ENCODE results near the gene PNKP.

The PNKP gene

GRCh38 chr19:49866933-49867782 is at the start of gene PNKP:
TSS of gene PNKP (minus strand) at chr19:49867576. CDS start at chr19:49867204, 372 bp downstream.
- peak; percentile 90 to 96 for DNase-seq

GRCh38 chr19:49915271-49915670 is 47.9 kb upstream of the PNKP start:
- no peak for DNase-seq

DNA sequence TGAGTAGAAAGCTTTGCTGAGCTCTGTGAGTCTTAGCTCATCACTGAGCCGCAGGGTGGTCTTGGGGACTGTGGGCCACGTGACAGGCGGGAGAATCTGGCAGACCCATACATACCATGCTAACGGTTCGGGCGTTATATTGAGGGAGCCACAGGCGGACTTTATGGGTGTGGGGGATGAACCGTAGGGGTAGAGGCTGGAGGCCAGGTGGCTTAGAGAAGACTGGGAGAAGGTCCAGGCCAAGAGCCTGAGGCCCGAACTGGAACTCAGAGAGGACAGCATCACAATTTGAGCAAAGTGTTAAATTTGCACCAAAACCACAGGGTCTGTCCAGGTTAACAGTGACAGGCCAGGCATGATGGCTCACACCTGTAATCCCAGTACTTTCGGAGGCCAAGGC is 46.3 kb upstream of the PNKP start:
- no peak for DNase-seq

GRCh38 chr19:49912965-49913685 is 45.7 kb upstream of the PNKP start:
- DNase-seq, result no peak

- no peak for DNase-seq
Observed at GRCh38 chr19:49911381-49912145, 44.2 kb upstream of the PNKP start.

DNA sequence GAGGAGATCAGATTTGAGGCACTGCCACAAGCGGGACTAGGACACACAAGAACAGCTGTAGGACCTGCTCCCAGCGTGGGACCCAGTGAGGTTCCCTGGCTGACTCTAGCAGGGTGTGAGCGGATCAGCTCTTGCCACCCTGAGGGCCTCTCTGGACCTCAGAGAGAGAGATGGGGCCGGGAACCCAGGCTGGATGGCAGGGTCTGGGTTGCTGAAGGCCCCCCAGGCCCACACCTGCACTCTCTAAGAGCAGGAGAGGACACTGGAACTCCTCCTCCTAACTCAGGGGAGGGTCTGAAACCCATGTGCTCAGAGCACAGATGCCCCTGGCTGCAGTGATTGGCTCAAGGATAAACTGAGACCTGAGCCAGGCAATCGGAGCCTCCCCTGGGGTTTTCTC is 42.8 kb upstream of the PNKP start:
- no peak for DNase-seq

DNA sequence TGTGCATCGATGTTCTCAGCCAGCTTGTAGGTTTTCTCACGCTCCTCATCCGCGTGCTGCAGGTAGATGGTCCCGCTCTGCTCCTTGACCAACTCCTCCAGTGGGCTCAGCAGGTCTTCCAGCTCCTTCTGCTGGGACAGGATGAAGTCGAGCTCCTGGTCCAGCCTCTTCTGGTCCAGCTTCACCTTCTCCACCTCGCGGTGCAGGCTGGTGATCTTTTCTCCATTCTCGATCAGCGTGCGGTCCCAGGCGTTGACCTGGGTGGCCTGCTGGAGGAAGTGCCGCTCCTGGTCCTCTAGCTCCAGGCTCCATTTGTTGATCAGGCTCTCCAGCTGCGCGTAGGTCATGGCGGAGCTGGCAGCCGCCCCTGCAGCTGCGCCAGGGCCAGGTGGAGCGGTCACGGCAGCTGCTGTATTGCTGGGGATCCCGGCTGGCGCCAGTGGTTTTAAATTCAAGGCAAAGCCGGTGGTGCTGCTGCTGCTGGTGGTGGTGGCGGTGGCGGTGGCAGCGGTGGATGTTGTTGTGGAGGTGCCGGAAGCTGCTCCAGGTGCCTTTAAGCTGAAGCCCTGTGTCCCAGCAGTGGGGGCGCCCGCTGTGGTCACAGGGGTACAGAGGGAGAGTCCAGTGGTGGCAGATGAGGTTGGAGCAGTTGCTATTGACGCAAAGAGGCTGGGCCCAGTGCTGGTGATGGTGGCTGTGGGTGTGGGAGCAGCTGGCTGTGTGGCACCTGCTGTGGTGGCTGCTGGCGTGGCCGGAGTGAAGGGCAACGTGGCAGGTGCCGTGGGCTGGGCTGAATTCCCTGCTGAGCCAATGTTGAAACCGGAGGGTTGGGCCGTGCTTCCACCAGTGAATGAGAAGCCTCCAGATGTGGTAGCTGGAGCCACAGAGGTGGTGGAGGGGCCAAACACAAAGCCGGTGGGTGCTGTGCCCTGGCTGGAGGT is 41.4 kb upstream of the PNKP start:
- no peak for DNase-seq

- DNase-seq, result no peak
Observed at GRCh38 chr19:49907745-49908446, 40.5 kb upstream of the PNKP start.

- DNase-seq, result no peak
Observed at GRCh38 chr19:49906879-49907564, 39.6 kb upstream of the PNKP start.

GRCh38 chr19:49904136-49904535 is 36.8 kb upstream of the PNKP start:
- DNase-seq, result no peak

DNA sequence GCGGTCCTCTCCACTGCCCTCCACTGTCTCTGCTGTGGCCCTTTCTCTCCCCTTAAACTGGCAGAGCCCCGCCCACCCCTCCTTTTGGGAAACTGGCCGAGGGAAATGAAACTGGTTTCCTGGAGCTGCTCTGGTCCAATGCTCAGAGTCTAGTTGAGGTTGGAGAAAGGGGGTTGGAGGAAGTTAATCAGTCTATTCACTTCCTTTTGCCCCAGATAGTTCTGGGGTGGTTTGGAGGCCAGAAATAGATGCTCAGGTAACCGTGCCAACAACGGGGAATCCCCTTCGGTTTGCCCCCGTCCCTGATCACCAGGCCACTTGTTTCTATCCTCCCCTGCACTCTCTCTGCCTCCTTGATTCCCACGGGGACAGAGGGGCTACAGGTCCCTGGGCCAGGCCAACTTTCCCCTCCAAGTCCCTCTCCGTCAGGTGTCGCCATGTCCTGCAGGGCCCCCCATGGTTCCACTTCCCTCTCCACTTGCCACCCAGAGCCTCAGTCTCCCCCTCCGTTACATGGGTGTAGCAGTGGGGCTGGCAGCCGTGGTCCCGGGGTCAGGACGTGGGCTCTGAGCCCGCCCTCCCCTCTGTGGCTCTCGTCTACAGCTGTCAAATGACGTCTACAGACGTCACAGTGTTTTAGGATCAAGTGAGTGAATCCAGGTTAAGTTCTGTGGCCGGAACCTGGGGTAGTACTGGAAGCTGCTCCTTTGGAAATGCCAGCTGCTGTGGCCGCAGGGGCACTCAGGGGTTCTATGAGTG is 29.7 kb upstream of the PNKP start, which contains the start of gene IL4I1:
Gene IL4I1, minus strand, starts transcription at position 25 of the 759 bp plus-strand sequence. CDS start 727 bp downstream, outside the sequence.
- no peak for DNase-seq

DNA sequence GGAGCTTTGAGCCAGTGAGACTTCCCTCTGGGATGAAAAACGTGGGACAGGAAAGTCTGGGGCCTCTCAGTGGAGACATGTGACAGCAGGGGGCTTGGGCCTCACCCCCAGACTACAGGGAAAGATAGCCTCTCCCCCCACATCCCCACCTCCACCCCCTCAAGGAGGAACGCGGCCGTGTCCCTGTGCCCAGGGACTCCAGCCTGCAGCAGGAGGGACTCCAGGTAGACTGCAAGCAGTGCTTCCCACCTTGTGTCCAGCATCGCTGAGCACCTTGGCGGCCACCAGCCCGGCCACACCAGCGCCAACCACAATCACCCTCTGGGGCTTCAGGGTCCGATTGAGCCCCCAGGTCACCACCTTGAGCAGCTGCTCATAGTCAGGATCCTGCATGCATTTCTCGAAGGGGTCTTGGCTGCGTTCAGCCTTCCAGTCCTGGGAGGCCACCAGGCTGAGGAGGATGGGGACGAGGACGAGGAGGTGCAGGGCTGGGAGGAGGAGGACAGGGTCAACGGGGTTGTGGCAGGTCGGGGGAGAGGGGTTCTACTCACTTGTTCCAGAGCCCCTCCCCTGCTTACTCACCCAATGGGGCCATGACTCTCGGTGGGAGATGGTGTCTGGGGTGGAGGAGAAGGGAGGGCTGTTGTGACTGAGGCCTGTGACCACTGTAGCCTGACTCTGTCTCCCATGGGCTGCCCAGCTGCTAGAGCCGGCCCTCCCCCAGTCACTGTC is 28.4 kb upstream of the PNKP start:
- no peak for DNase-seq

GRCh38 chr19:49894879-49895565 is 27.6 kb upstream of the PNKP start:
- no peak for DNase-seq

- DNase-seq, result no peak
Observed at GRCh38 chr19:49894011-49894664, 26.8 kb upstream of the PNKP start.

GRCh38 chr19:49892716-49893115 is 25.3 kb upstream of the PNKP start:
- DNase-seq, result no peak

- DNase-seq, result no peak
Observed at GRCh38 chr19:49891393-49891792, 24.0 kb upstream of the PNKP start.

GRCh38 chr19:49890349-49891311 is 23.3 kb upstream of the PNKP start:
- peak; percentile 67 to 84 for DNase-seq

All from NCI-H1930 (cell line).